ENCODE data around the gene TLL2. TPM values are rescaled to one million over a fixed set of nuclear protein-coding genes. Genes with fewer than 3 reads are reported as not detected.

The TLL2 gene
- total and polyA plus RNA-seq, 2 donors (not counting 3 experiments of a cell fraction or from before 2014, with no cell fraction given) = 0.03 to 0.20 TPM

GRCh38 chr10:96317067-96317833, 196.5 kb downstream of the TLL2 start:
- CTCF ChIA-PET = interaction anchor here (1.1 to 1.3 kb wide), 3 partner anchors 17 to 300 kb away, joined by 3 to 7 read pairs (median 6); no protein-coding TSS in a partner anchor
- Histone ChIP-seq H3K27ac (ENCODE audit: insufficient read depth, low read depth, low read length) (no peak overlapping the region), H3K4me1 (ENCODE audit: control insufficient read depth, extremely low read depth, insufficient read depth, low read length) (no peaks in the 10 kb centered on the region), H4K20me1 (replicated peaks; ENCODE audit: control insufficient read depth, extremely low read depth, insufficient read depth, low read length) (no peaks in the 10 kb centered on the region), H3K9me1 (replicated peaks; ENCODE audit: control insufficient read depth, extremely low read depth, insufficient read depth, low read length) (no peaks in the 10 kb centered on the region), H3K27me3 (ENCODE audit: control insufficient read depth in 2 of 2, insufficient read depth in 2 of 2, low read length in 2 of 2) (no peaks in the 10 kb centered on the region), H3K9me3 (replicated peaks; ENCODE audit: control insufficient read depth, insufficient read depth, low read length) (no peaks in the 10 kb centered on the region), H3K4me2 (ENCODE audit: insufficient read depth, low read length) (no peak overlapping the region), H3K4me3 (replicated peaks in 1 of 3; ENCODE audit: insufficient read depth in 1 of 3, low read depth in 1 of 3, low read length in 3 of 3) (no peak overlapping the region), H2AFZ (ENCODE audit: low read depth, low read length) (no peak overlapping the region), H3K9ac (replicated peaks; ENCODE audit: extremely low read depth, insufficient read depth, low read length) (no peak overlapping the region), H3K79me2 (ENCODE audit: control insufficient read depth, insufficient read depth, low read length) (no peaks in the 10 kb centered on the region), H3K36me3 (ENCODE audit: control insufficient read depth in 2 of 2, extremely low read depth in 1 of 2, insufficient read depth in 2 of 2, low read length in 2 of 2) (no peaks in the 10 kb centered on the region)
- TF ChIP-seq POLR2A (IDR thresholded peaks at IDR 0.05; ENCODE audit: low read depth, low read length) (no peak), EZH2 (IDR thresholded peaks at IDR 0.05; ENCODE audit: borderline replicate concordance, low read depth, low read length, severe bottlenecking) (no peak), GATA2 (IDR thresholded peaks at IDR 0.05; ENCODE audit: insufficient read depth, insufficient read length, low read depth, low read length) (no peak), MYC (IDR thresholded peaks at IDR 0.05; ENCODE audit: low read depth, low read length) (no peak), CTCF (IDR thresholded peaks at IDR 0.05; ENCODE audit: extremely low read depth in 1 of 2, insufficient read depth in 1 of 2, low read depth in 1 of 2, low read length in 2 of 2) (no peak), MAX (IDR thresholded peaks at IDR 0.05; ENCODE audit: insufficient read depth, insufficient read length) (no peak), JUN (IDR thresholded peaks at IDR 0.05; ENCODE audit: borderline replicate concordance, insufficient read depth, insufficient read length, low read depth) (no peak), FOS (IDR thresholded peaks at IDR 0.05; ENCODE audit: borderline replicate concordance, insufficient read depth, low read length) (no peak), POLR2AphosphoS5 (IDR thresholded peaks at IDR 0.05; ENCODE audit: insufficient read depth, low read depth, low read length) (no peak)
- FAIRE-seq (no peak), DNase-seq (ENCODE audit: low read depth, low spot score) (no peak)
- POLR2A ChIA-PET = no interaction called here
- BruUV-seq (replicated peaks) = no TSS peak
- dilution Hi-C loops (cut with MboI; ENCODE audit: extremely low pct_ligation_motif_present, low sequenced_read_pairs) = no loop called here
- intact Hi-C loops (cut with micrococcal nuclease) = no loop called here

Other genes with a start within 250 kb of the TLL2 start
- not detected in 2 replicates for gene BLNK, start 242.4 kb downstream of the TLL2 start, total RNA-seq
- gene BLNK, start 242.4 kb downstream of the TLL2 start, polyA plus RNA-seq = not detected in 2 replicates
- gene DNTT, start 209.5 kb downstream of the TLL2 start, total RNA-seq = not detected in 2 replicates
- not detected in 2 replicates for gene DNTT, start 209.5 kb downstream of the TLL2 start, polyA plus RNA-seq
- not detected in 2 replicates for gene OPALIN, start 154.9 kb downstream of the TLL2 start, total RNA-seq
- gene OPALIN, start 154.9 kb downstream of the TLL2 start, polyA plus RNA-seq = not detected in 2 replicates
- 142 and 144 TPM in 2 replicates for gene TM9SF3, start 73.1 kb upstream of the TLL2 start, total RNA-seq
- gene TM9SF3, start 73.1 kb upstream of the TLL2 start, polyA plus RNA-seq = 88.6 and 133 TPM in 2 replicates
- gene PIK3AP1, start 206.6 kb upstream of the TLL2 start, total RNA-seq = not detected in 2 replicates
- 0.04 TPM in 1 of 2 replicates, not detected in the other for gene PIK3AP1, start 206.6 kb upstream of the TLL2 start, polyA plus RNA-seq